Measurements from ENCODE around the gene SLC19A1. TPM values are rescaled to one million over a fixed set of nuclear protein-coding genes. Genes with fewer than 3 reads are reported as not detected.

The SLC19A1 gene
- total RNA-seq, 1 donor from 2014 or later, result 6.5 TPM

DNA sequence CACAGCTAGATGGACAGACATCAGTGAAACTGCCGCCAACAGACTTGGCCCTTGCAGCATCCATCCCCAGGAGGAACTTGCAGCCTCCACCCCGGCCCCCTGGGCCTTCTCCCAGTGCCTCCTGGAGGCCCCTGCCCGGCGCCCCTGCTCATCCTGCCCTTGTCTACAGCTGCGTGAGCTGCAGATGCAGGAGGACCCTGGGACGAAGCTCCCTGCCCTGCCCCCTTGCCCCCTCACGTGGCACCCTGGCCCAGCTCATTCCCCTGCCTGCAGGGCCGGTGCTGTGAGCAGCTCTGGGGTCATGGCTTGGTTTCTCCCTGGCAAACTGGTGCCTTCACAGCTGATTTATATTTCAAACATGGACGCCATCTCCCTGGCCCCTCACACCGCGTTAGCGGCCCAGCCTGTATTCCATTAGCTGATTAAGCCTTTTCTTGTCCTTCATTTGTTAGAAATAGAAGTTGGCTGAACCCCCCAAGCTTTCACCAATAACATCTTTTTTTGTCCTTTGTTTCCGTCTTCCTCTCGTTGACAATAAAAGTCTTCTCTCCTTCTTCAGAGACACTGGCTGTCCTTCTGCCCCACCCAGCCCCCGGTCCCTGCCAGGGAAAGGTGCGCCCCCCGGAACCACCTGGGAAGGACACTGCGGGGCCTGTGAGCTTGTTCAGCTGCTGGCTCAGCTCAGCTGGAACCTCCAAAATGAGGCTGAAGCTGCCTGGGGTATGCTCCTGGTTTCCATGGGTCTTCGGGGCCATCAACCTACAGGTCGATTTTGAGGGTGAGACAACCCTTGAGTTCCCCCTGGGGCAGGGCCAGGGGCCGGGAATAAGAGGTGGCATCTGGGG lies 34.0 kb upstream of the SLC19A1 start:
- Mint-ChIP-seq H3K4me1 (ENCODE audit: low read depth) (peaks cover 17% of the 10 kb centered on the region), H3K4me3 (ENCODE audit: unreplicated experiment) (no peak overlapping the region), H3K27me3 (ENCODE audit: low read depth) (peaks cover 5% of the 10 kb centered on the region), H3K27ac (ENCODE audit: unreplicated experiment) (no peak overlapping the region), H3K36me3 (ENCODE audit: low read depth) (peaks cover 1% of the 10 kb centered on the region), H3K9me3 (ENCODE audit: low read depth) (no peaks in the 10 kb centered on the region)
- no peak for DNase-seq (ENCODE audit: low spot score)
- no peak for TF ChIP-seq CTCF (IDR thresholded peaks at IDR 0.05)

GRCh38 chr21:45575304-45575992 lies 33.2 kb upstream of the SLC19A1 start:
- peaks cover 25% of the 10 kb centered on the region for H3K4me1 Mint-ChIP-seq (ENCODE audit: low read depth)
- no peak for DNase-seq (ENCODE audit: low spot score)
- H3K9me3 Mint-ChIP-seq (ENCODE audit: low read depth), result no peaks in the 10 kb centered on the region
- TF ChIP-seq CTCF (IDR thresholded peaks at IDR 0.05), result no peak
- no peak overlapping the region for H3K4me3 Mint-ChIP-seq (ENCODE audit: unreplicated experiment)
- H3K36me3 Mint-ChIP-seq (ENCODE audit: low read depth), result peaks cover 1% of the 10 kb centered on the region
- peaks cover 5% of the 10 kb centered on the region for H3K27me3 Mint-ChIP-seq (ENCODE audit: low read depth)
- H3K27ac Mint-ChIP-seq (ENCODE audit: unreplicated experiment), result no peak overlapping the region

GRCh38 chr21:45574691-45575090 lies 32.5 kb upstream of the SLC19A1 start:
- H3K4me3 Mint-ChIP-seq (ENCODE audit: unreplicated experiment), result no peak overlapping the region
- H3K27ac Mint-ChIP-seq (ENCODE audit: unreplicated experiment), result no peak overlapping the region
- H3K27me3 Mint-ChIP-seq (ENCODE audit: low read depth), result peaks cover 5% of the 10 kb centered on the region

GRCh38 chr21:45574081-45574501 lies 31.9 kb upstream of the SLC19A1 start:
- no peak for TF ChIP-seq CTCF (IDR thresholded peaks at IDR 0.05)
- no peak overlapping the region for H3K27ac Mint-ChIP-seq (ENCODE audit: unreplicated experiment)
- H3K9me3 Mint-ChIP-seq (ENCODE audit: low read depth), result no peaks in the 10 kb centered on the region
- no peak for DNase-seq (ENCODE audit: low spot score)
- H3K36me3 Mint-ChIP-seq (ENCODE audit: low read depth), result peaks cover 1% of the 10 kb centered on the region
- H3K4me1 Mint-ChIP-seq (ENCODE audit: low read depth), result peaks cover 26% of the 10 kb centered on the region
- no peak overlapping the region for H3K4me3 Mint-ChIP-seq (ENCODE audit: unreplicated experiment)
- H3K27me3 Mint-ChIP-seq (ENCODE audit: low read depth), result peaks cover 5% of the 10 kb centered on the region

More at GRCh38 chr21:45574691-45575090, 32.5 kb upstream of the SLC19A1 start:
- peaks cover 26% of the 10 kb centered on the region for H3K4me1 Mint-ChIP-seq (ENCODE audit: low read depth)
- H3K36me3 Mint-ChIP-seq (ENCODE audit: low read depth), result peaks cover 1% of the 10 kb centered on the region
- no peaks in the 10 kb centered on the region for H3K9me3 Mint-ChIP-seq (ENCODE audit: low read depth)
- DNase-seq (ENCODE audit: low spot score), result no peak
- no peak for TF ChIP-seq CTCF (IDR thresholded peaks at IDR 0.05)

DNA sequence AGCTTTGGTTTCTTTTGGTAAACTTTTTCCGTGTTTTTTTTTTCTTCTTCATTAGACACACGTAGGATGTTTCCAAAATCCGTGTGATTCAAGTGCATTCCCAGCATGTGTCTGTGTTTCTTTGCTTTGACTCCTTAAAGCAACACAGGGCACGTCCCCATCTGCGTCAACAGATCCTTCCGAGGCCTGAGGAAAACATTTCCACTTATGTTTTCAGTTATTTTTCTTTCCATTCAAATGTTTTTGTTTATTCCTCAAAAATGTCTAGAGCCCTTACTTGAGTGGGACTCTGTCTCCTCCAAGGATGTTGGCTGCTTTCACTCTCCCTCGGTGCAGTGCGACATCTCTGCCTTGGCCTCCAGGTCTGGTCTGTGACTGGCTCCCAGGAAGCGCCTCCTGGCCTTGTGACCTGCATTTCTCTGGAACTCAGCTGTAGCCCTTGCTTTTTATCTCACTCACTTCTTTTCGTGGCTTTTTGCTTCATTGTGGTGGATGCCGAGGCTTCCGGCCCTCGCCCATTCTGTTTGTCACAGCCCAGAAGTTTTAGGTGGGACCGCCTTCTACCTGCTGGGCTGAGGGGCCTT lies 31.3 kb upstream of the SLC19A1 start:
- no peak for DNase-seq (ENCODE audit: low spot score)
- no peak for TF ChIP-seq CTCF (IDR thresholded peaks at IDR 0.05)
- Mint-ChIP-seq H3K27me3 (ENCODE audit: low read depth) (peaks cover 7% of the 10 kb centered on the region), H3K36me3 (ENCODE audit: low read depth) (peaks cover 1% of the 10 kb centered on the region), H3K4me3 (ENCODE audit: unreplicated experiment) (no peak overlapping the region), H3K4me1 (ENCODE audit: low read depth) (peaks cover 26% of the 10 kb centered on the region), H3K9me3 (ENCODE audit: low read depth) (no peaks in the 10 kb centered on the region), H3K27ac (ENCODE audit: unreplicated experiment) (peak overlapping the region; percentile 34)
